GM21717 (cell line): Measurements from ENCODE around the gene C19orf47.
"Not testable (repeated sequence)": the region's sequence is repeated elsewhere in the genome, so short reads cannot be mapped to it uniquely, and the experiment has no call there.

Experiments used
- ATAC-seq: cut with Tn5 transposase; IDR thresholded peaks from one replicate; pipeline ENCODE4 v1.9.1; 2021; ENCODE audit warnings: mild to moderate bottlenecking, moderate library complexity; ENCODE audit not compliant: unreplicated experiment

Gene C19orf47

DNA sequence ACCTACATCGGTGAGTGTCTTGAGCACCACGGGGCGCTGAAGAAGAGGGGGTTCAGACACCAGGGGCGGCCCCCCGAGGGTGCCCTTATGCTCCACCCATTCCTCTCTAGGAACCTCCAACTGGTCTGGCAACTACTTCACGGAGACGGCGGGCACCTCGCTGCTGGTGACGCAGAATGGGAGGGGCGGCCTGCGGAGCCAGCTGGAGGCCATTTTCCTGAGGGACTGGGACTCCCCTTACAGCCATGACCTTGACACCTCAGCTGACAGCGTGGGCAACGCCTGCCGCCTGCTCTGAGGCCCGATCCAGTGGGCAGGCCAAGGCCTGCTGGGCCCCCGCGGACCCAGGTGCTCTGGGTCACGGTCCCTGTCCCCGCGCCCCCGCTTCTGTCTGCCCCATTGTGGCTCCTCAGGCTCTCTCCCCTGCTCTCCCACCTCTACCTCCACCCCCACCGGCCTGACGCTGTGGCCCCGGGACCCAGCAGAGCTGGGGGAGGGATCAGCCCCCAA is 29.7 kb upstream of the C19orf47 start:
- no peak for ATAC-seq

- ATAC-seq: no peak
These were observed 28.2 kb upstream of the C19orf47 start for GRCh38 chr19:40376286-40376862.

- no peak for ATAC-seq
These were observed 25.9 kb upstream of the C19orf47 start for GRCh38 chr19:40374084-40374483.

DNA sequence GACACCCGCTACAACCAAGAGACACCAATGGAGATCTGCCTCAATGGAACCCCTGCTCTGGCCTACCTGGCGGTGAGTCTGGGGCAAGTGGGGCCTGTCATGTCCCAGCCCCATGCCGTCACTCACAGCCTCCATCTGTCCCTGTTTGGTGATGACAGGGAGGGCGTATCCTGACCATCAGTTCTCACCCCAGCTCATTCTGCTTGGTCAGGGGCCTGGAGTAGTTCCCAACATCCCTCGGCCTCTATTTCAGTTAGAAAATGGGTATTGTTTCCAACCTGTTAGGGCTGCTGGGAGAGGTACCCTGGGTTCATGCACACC is 23.6 kb upstream of the C19orf47 start:
- no peak for ATAC-seq

DNA sequence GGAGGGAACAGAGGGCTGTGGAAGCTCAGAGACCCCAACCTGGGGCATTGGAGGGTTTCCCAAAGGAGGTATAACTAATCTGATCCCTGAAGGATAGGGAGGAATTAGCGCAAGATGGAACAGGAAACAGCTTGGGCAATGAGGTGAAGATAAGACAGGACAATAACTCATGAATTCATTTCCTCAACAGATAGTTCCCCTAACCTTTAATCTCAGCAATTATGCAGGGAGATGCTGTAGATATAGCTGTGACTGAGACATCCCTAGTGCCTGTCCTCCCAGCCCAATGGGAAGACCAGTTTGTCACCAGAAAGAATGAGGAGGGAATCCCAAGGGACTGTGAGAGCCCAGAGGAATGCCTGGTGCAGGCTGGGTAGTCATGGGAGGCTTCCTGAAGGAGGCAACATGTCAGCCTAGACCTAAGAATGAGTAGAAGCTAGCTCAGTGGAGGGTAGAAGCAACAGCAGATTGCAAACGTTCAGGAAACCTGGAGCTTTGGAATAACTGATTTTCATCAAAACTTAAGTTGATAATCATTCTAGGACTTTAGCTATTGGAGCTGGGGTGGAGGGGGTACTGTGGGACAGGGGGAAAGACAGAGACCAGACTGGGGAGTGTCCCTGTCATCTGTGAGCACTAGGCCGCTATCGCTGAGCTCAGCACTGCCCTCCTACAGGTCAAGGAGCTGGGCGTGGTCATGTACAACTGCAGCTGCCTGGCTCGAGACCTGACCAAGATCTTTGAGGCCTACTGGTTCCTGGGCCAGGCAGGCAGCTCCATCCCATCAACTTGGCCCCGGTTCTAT is 23.0 kb upstream of the C19orf47 start:
- no peak for ATAC-seq

DNA sequence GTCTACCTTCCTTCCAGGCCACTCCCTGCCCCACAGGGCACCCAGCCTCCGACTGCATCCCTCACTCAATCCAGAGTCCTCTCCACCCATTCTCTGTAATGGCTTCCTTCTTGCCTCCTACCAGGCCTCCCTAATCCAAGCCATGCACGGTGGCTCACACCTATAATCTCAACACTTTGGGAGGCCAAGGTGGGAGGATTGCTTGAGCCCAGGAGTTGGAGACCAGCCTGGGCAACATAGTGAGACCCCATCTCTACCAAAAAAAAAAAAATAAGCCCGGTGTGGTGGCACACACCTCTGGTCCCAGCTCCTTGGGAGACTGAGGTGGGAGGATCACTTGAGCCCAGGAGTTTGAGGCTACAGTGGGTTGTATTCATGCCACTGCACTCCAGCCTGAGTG is 22.1 kb upstream of the C19orf47 start:
- ATAC-seq: not testable (repeated sequence)

GRCh38 chr19:40369797-40370196 is 21.6 kb upstream of the C19orf47 start:
- no peak for ATAC-seq

- ATAC-seq: no peak
These were observed 19.6 kb upstream of the C19orf47 start for GRCh38 chr19:40367577-40368434.

GRCh38 chr19:40366697-40367561 is 18.7 kb upstream of the C19orf47 start:
- no peak for ATAC-seq

- ATAC-seq: no peak
These were observed 17.6 kb upstream of the C19orf47 start for GRCh38 chr19:40365613-40366401.

GRCh38 chr19:40365010-40365409 is 16.8 kb upstream of the C19orf47 start:
- ATAC-seq: no peak

DNA sequence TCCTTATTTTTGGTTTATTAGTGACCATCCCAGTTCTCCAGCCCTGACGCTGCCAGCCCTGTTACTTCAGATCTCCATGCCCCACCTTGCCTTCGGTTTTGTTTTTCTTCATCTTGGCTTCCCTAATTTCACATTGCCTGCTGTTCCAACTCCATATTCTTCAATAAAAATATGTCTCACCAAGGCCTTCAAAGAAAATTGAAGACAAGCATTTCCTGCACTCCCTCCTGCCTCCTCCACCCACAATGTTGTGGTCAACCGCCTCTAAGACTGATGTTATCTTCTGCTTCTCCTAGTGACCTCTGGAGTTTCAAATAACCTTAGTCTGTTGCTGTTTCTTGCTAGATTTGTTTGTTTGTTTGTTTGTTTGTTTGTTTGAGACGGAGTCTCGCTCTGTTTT is 14.9 kb upstream of the C19orf47 start:
- no peak for ATAC-seq

DNA sequence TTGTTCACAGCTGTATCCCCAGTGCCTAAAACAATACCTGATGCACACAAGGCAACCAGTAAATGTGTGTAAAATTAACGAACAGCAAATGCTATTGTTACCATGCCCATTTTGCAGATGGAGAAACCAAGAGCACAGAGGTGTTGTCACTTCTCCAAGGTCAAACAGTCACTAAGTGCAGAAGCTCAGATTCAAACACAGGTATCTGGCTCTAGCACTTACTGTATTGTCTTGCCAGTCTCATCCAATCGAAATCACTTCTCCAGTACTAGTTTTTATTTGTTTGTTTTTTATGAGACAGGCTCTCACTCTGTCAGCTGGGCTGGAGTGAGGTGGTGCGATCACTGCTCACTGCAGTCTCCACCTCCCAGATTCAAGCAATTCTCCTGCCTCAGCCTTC is 14.0 kb upstream of the C19orf47 start:
- ATAC-seq: no peak

DNA sequence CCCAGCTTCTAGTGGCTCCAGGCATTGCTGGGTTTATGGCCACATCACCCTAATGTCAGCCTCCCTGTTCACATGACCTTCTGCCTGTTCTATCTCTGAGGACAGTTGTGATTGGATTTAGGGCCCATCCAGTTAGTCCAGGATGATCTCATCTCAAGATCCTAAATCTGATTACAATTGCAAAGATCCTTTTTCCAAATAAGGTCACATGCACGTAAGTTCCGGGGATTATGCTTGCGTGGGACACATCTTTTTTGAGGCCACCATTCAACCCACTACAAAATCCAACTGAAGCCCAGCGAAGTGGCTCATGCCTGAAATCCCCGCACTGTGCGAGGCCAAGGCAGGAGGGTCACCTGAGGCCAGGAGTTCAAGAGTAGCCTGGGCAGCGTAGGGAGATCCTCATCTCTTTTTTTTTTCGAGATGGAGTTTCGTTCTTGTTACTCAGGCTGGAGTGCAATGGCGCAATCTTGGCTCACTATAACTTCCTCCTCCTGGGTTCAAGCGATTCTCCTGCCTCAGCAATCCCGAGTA is 12.6 kb upstream of the C19orf47 start:
- no peak for ATAC-seq

- ATAC-seq: no peak
These were observed 12.0 kb upstream of the C19orf47 start for GRCh38 chr19:40360020-40360707.

GRCh38 chr19:40358773-40359172 is 10.6 kb upstream of the C19orf47 start:
- ATAC-seq: no peak

DNA sequence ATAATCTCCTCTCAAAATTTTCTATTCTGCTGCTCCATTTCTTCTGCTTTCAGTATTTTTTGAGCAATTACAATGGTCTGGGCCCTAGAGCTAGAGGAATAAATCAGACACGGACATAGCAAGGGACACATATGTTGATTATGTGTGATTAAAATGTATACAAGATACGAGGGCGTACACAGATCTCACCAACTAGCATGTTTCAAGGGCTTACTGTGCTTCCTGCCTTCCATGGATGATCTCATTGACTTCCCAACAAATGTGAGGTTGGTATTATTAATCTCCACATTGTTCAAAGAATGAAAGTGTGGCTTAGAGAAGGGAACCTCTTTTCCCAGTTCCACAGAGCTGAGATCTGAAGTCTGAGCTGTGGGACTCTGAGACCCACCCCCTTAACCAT is 9.4 kb upstream of the C19orf47 start:
- no peak for ATAC-seq

GRCh38 chr19:40356681-40357595 is 8.7 kb upstream of the C19orf47 start:
- ATAC-seq: no peak
